ENCODE data around the gene CMTM3. TPM values are rescaled to one million over a fixed set of nuclear protein-coding genes. Genes with fewer than 3 reads are reported as not detected.

CMTM3 gene
- total RNA-seq, 1 experiment from 2014 or later, result 39.2 TPM

DNA sequence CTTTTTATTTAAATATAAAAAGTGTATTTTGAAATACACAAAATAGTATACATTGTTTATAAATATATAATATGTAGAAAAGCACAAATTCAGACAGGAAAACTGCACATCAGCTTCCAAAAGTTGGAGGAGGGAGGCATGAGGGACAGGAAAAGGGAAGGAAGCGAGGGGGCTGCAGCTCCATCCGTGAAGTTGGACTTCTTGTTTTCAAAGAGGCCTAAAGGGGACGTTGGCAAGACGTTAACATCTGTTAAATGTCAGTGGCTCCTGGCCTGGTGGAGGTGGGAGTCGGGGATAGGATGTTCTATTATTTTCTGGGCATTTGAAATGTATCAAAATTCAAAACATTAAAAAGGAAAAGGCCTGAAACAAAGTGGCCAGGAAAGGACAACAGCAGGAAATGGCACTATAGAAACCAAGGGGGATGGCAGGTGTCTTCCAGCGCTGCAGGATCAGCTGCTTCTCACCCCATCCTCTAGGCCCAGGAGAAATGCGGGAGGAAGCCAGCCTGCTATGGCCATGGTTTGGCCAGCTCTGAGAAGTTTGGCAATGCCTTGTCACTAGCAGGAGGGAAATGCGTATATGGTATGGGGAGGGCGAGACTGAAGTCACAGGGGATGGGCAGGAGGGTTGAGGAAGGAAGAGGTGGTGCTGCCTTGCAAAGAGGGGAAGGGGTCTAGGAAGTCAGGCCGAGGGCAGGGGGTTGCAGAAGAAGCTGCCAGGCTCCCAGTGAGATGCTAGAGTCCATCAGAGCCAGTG is 18.8 kb upstream of the CMTM3 start:
- no peak overlapping the region for H3K56ac ChIP-seq (ENCODE audit: insufficient read length, low read depth, low read length)
- no peaks in the 10 kb centered on the region for H3K27me3 ChIP-seq (ENCODE audit: insufficient read depth, low read length)
- no peak overlapping the region for H2BK15ac ChIP-seq (ENCODE audit: low read depth, low read length)
- H2AFZ ChIP-seq (ENCODE audit: low read length), result no peak overlapping the region
- H3K14ac ChIP-seq (ENCODE audit: insufficient read depth, low read length), result no peak overlapping the region
- no peak overlapping the region for H4K5ac ChIP-seq (ENCODE audit: insufficient read length, low read depth, low read length)
- H4K91ac ChIP-seq (ENCODE audit: insufficient read length, low read depth, low read length), result no peak overlapping the region
- no peaks in the 10 kb centered on the region for H3K9me3 ChIP-seq (ENCODE audit: control insufficient read depth, low read depth, low read length)
- H3K4me1 ChIP-seq (ENCODE audit: insufficient read depth, low read length), result no peaks in the 10 kb centered on the region
- H3K27ac ChIP-seq (ENCODE audit: insufficient read length, low read depth, low read length), result no peak overlapping the region
- H3T11ph ChIP-seq (ENCODE audit: low read length), result no peak overlapping the region
- H3K23ac ChIP-seq (ENCODE audit: insufficient read length, low read depth, low read length), result no peak overlapping the region
- H2BK120ac ChIP-seq (ENCODE audit: low read depth, low read length, poor library complexity, severe bottlenecking), result no peak overlapping the region
- WGBS (ENCODE audit: extremely low coverage, insufficient read length, low lambda C conversion rate), result no CpG with 5 or more reads among the region's 10 CpGs
- no peak overlapping the region for H3K18ac ChIP-seq (ENCODE audit: insufficient read length, low read depth, low read length)
- no peak overlapping the region for H2AK5ac ChIP-seq (ENCODE audit: insufficient read length, low read length)
- H3K36me3 Mint-ChIP-seq (ENCODE audit: insufficient read depth in 1 of 3, low read depth in 3 of 3), result no peaks in the 10 kb centered on the region
- no peaks in the 10 kb centered on the region for H3K79me1 ChIP-seq (ENCODE audit: insufficient read depth, low read depth, low read length, poor library complexity, severe bottlenecking)
- H3K23me2 ChIP-seq (ENCODE audit: insufficient read length, low read depth, low read length, poor library complexity, severe bottlenecking), result no peaks in the 10 kb centered on the region
- no peak overlapping the region for H3K9ac ChIP-seq (ENCODE audit: extremely low read depth, insufficient read length, low read length)
- no peak overlapping the region for H4K8ac ChIP-seq (replicated peaks; ENCODE audit: insufficient read length, low read depth, low read length)
- no peak overlapping the region for H2BK12ac ChIP-seq (ENCODE audit: insufficient read length, low read depth, low read length)
- no peak overlapping the region for H2BK20ac ChIP-seq (ENCODE audit: low read depth, low read length, poor library complexity, severe bottlenecking)
- no peak overlapping the region for H2BK5ac ChIP-seq (ENCODE audit: insufficient read length, low read length)
- peaks cover 20 to 26% of the 10 kb centered on the region in 2 experiments for H3K4me1 Mint-ChIP-seq
- H3K4me3 Mint-ChIP-seq, result no peak overlapping the region
- H3K27me3 Mint-ChIP-seq (ENCODE audit: low read depth), result no peaks in the 10 kb centered on the region; the same call in 1 of the 2 replicates
- no peaks in the 10 kb centered on the region for H3K79me2 ChIP-seq (ENCODE audit: insufficient read depth, low read length)
- H3K4me2 ChIP-seq (ENCODE audit: insufficient read depth, insufficient read length, low read length), result no peak overlapping the region
- no peak overlapping the region; a peak in 1 of 7 replicates for H3K27ac Mint-ChIP-seq
- DNase-seq, result no peak
- no peaks in the 10 kb centered on the region for H4K20me1 ChIP-seq (ENCODE audit: control insufficient read depth, insufficient read depth, insufficient read length)
- H3K9me3 Mint-ChIP-seq, result no peaks in the 10 kb centered on the region
- no peak overlapping the region for H3K4ac ChIP-seq (ENCODE audit: low read depth, low read length)
- no peak for TF ChIP-seq CTCF (conservative IDR thresholded peaks at IDR 0.05)
